HFFc6 (cell line): ENCODE results near the gene PLK5. TPM values are rescaled to one million over a fixed set of nuclear protein-coding genes. Genes with fewer than 3 reads are reported as not detected.

ENCODE experiments used
- DNase-seq: peaks from one replicate; pipeline ENCODE4 v3.0.0-alpha.2; 2018
- H3K27ac Mint-ChIP-seq: 2 replicates; pipeline ENCODE4 v1.8.0; 2020; ENCODE audit warnings: mild to moderate bottlenecking, mixed read lengths
- H3K27me3 Mint-ChIP-seq: 2 replicates; pipeline ENCODE4 v1.8.0; 2021; ENCODE audit warnings: mild to moderate bottlenecking, moderate library complexity, mixed read lengths; ENCODE audit not compliant: insufficient read depth
- H3K36me3 Mint-ChIP-seq: 2 replicates; pipeline ENCODE4 v1.8.0; 2021; ENCODE audit warnings: low read depth, mixed read lengths
- H3K4me1 Mint-ChIP-seq: 2 replicates; pipeline ENCODE4 v1.8.0; 2020; ENCODE audit warnings: low read depth, mixed read lengths
- H3K4me3 Mint-ChIP-seq: 2 replicates; pipeline ENCODE4 v1.8.0; 2020; ENCODE audit warnings: mild to moderate bottlenecking, moderate library complexity, mixed read lengths
- H3K9me3 Mint-ChIP-seq: 2 replicates; pipeline ENCODE4 v1.8.0; 2020; ENCODE audit warnings: mild to moderate bottlenecking, mixed read lengths
- total RNA-seq, 6 experiments: library from RNA; stranded (reverse); fragmentation: NEBNext Ultra II Directional; extraction: Animal tissue kit (Norgen Biotek cat#: 25700); gene quantifications; 2 replicates in 1 of 6; 3 replicates in 5 of 6; pipeline ENCODE4 v1.2.3, GENCODE V29; 2021
- TF ChIP-seq, protein P1 (sequence below): fragments of 200-600 bp; sonication (generic); IDR thresholded peaks from 2 replicates; pipeline ENCODE4 v1.5.0; 2021; ENCODE audit warnings: antibody characterized with exemption, mild to moderate bottlenecking

PLK5 gene
- total RNA-seq, 6 experiments from 2014 or later: 0.26 to 1.3 (median 0.70) TPM

DNA sequence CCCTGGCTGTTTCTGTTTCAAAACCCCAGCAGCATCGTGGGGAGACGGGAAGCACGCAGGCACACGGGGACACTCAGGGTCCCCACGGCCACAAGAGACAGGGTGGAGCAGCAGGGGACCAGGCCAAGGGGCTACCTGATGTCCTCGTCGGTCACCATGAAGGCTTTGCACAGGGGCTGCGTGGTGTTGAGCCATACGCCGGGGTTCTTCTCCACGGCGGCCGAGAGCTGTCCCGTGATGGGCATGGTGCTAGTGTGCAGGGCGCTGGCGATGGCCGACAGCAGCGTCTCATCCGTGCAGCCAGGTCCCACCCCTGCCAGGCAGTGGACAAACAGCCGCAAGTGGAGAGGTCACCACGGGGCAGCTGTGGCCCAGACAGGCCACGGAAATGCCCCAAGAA is 57.1 kb downstream of the PLK5 start:
- no peaks in the 10 kb centered on the region; the same call in 1 of the 2 replicates for H3K27me3 Mint-ChIP-seq
- no peak for DNase-seq
- TF ChIP-seq, protein P1, sequence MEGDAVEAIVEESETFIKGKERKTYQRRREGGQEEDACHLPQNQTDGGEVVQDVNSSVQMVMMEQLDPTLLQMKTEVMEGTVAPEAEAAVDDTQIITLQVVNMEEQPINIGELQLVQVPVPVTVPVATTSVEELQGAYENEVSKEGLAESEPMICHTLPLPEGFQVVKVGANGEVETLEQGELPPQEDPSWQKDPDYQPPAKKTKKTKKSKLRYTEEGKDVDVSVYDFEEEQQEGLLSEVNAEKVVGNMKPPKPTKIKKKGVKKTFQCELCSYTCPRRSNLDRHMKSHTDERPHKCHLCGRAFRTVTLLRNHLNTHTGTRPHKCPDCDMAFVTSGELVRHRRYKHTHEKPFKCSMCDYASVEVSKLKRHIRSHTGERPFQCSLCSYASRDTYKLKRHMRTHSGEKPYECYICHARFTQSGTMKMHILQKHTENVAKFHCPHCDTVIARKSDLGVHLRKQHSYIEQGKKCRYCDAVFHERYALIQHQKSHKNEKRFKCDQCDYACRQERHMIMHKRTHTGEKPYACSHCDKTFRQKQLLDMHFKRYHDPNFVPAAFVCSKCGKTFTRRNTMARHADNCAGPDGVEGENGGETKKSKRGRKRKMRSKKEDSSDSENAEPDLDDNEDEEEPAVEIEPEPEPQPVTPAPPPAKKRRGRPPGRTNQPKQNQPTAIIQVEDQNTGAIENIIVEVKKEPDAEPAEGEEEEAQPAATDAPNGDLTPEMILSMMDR: no peak
- H3K4me1 Mint-ChIP-seq: no peaks in the 10 kb centered on the region
- no peaks in the 10 kb centered on the region for H3K9me3 Mint-ChIP-seq
- H3K4me3 Mint-ChIP-seq: no peak overlapping the region
- H3K27ac Mint-ChIP-seq: no peak overlapping the region
- peaks cover 11% of the 10 kb centered on the region; the same call in 1 of the 2 replicates for H3K36me3 Mint-ChIP-seq

DNA sequence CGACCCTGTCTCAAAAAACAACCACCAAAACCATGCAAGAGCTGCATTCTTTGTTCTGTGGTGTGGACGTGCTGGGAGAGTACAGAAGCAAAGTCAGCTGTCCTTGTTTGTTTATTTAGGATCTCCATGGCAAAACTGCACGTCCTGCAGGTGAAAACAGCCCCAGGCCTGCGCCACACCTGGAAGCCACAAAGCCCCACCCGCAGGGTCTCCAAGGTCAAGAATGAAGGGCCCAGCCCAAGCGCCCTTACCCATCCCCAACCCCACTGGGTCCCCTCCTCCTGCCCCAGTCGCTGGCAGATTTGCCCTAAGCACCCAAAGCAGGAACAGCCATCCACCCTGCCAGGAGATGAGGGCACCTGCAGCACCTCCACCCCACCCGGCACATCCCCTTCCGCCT is 58.3 kb downstream of the PLK5 start:
- H3K4me3 Mint-ChIP-seq: no peak overlapping the region
- H3K36me3 Mint-ChIP-seq: peaks cover 15% of the 10 kb centered on the region; the same call in 1 of the 2 replicates
- TF ChIP-seq, protein P1: no peak
- H3K27ac Mint-ChIP-seq: no peak overlapping the region
- no peaks in the 10 kb centered on the region for H3K9me3 Mint-ChIP-seq
- DNase-seq: no peak
- no peaks in the 10 kb centered on the region for H3K27me3 Mint-ChIP-seq
- 0 out of 2 replicates have a peak, but pooled peaks cover under 1% of the 10 kb centered on the region for H3K4me1 Mint-ChIP-seq

DNA sequence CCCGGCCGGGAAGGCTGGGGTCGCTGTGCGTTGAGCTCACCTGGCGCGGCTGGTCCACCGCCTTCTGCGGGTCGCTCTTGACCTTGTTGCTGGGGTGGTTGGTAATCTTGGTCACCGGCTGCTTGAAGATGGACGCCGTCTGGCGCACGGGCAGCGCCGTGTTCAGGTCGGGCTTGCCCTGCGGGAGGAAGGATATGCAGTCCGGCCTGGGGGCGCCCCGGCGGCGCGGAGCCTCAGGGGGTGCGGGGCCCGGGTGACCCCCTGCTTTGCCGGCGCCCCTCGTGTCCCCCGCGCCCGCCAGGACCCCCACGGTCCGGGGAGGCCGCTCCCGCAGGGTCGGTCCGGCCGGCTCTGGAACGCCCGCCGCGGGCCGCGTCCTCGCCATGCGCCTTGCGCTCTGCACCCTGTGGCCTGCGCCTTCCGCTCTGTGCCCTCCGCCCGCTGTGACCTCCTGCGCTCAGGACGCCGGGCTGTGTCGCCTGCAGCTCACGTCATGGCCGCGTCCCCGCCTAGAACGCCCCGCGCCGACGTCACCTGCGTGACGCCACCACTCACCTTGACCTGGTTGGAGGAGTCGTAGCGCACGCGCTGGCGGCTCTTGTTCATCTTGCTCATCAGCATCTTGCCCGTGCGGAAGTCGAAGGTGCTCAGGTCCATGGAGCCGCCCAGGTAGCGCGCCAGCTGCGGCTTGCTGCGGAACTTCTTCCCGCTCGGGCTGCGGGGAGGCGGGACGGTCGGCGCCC is 60.8 kb downstream of the PLK5 start:
- no peaks in the 10 kb centered on the region for H3K9me3 Mint-ChIP-seq
- no peak for DNase-seq
- no peaks in the 10 kb centered on the region; the same call in 1 of the 2 replicates for H3K27me3 Mint-ChIP-seq
- no peak overlapping the region for H3K27ac Mint-ChIP-seq
- TF ChIP-seq, protein P1: no peak
- H3K4me3 Mint-ChIP-seq: no peak overlapping the region
- H3K4me1 Mint-ChIP-seq: peaks cover 14% of the 10 kb centered on the region
- H3K36me3 Mint-ChIP-seq: peaks cover 19% of the 10 kb centered on the region; the same call in 1 of the 2 replicates

DNA sequence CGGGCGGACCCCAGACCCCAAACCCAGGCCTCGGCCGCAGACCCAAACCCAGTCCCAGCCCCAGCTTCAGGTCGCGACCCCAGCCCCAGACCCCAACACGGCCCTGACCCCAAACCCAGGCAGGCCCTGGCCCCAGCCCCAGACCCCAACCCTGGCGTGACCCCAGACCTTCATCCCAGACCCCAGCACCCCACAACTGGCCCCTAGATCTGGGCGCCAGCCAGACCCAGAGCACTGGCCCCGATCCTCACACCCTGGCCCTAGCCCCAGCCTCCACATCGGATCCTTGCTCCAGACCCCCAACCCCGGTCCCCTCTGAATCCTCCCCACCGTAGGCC is 61.3 kb downstream of the PLK5 start:
- TF ChIP-seq, protein P1: no peak
- peaks cover 16% of the 10 kb centered on the region for H3K4me1 Mint-ChIP-seq
- DNase-seq: no peak
- no peak overlapping the region for H3K27ac Mint-ChIP-seq
- H3K36me3 Mint-ChIP-seq: peaks cover 17% of the 10 kb centered on the region; the same call in 1 of the 2 replicates
- H3K27me3 Mint-ChIP-seq: no peaks in the 10 kb centered on the region; the same call in 1 of the 2 replicates
- no peaks in the 10 kb centered on the region for H3K9me3 Mint-ChIP-seq
- H3K4me3 Mint-ChIP-seq: no peak overlapping the region

Other genes starting within 250 kb of the PLK5 start
- 10 to 100 TPM; 54.2 to 77.6 (median 63.8) TPM for gene FAM174C, start 248.5 kb upstream of the PLK5 start, total RNA-seq
- not detected for gene EFNA2, start 238.2 kb upstream of the PLK5 start, total RNA-seq
- gene NDUFS7, start 140.2 kb upstream of the PLK5 start, total RNA-seq: 100 to 1,000 TPM in 2 of 6 experiments, 10 to 100 TPM in 4; 91.9 to 105 (median 97.6) TPM
- gene GAMT, start 122.5 kb upstream of the PLK5 start, total RNA-seq: 10 to 100 TPM; 55.2 to 71.3 (median 67.7) TPM
- gene DAZAP1, start 116.5 kb upstream of the PLK5 start, total RNA-seq: 100 to 1,000 TPM in 4 of 6 experiments, 10 to 100 TPM in 2; 87.2 to 109 (median 103) TPM
- gene RPS15, start 85.7 kb upstream of the PLK5 start, total RNA-seq: 1,000 to 10,000 TPM; 1,047 to 1,358 (median 1,277) TPM
- under 1 TPM; 0.18 to 0.47 (median 0.32) TPM for gene APC2, start 74.0 kb upstream of the PLK5 start, total RNA-seq
- gene C19orf25, start 44.9 kb upstream of the PLK5 start, total RNA-seq: 10 to 100 TPM; 26.7 to 34.8 (median 29.6) TPM
- gene PCSK4, start 33.7 kb upstream of the PLK5 start, total RNA-seq: 1 to 10 TPM in 3 of 6 experiments, under 1 TPM in 3; 0.34 to 1.2 (median 0.98) TPM
- gene REEP6, start 32.9 kb upstream of the PLK5 start, total RNA-seq: 1 to 10 TPM; 1.7 to 4.6 (median 2.1) TPM
- gene ADAMTSL5, start 11.1 kb upstream of the PLK5 start, total RNA-seq: 10 to 100 TPM; 14.9 to 20.5 (median 16.2) TPM
- 10 to 100 TPM; 28.6 to 36.7 (median 31.4) TPM for gene MEX3D, start 44.2 kb downstream of the PLK5 start, total RNA-seq
- 100 to 1,000 TPM in 1 of 6 experiments, 10 to 100 TPM in 5; 75.6 to 104 (median 85.7) TPM for gene MBD3, start 68.8 kb downstream of the PLK5 start, total RNA-seq
- 100 to 1,000 TPM; 178 to 319 (median 252) TPM for gene UQCR11, start 81.4 kb downstream of the PLK5 start, total RNA-seq
- 100 to 1,000 TPM in 1 of 6 experiments, 10 to 100 TPM in 5; 74.9 to 102 (median 82.0) TPM for gene TCF3, start 128.5 kb downstream of the PLK5 start, total RNA-seq
- gene ONECUT3, start 229.4 kb downstream of the PLK5 start, total RNA-seq: not detected